ENCODE data around the gene RAMP2.
"Not testable (repeated sequence)": the region's sequence is repeated elsewhere in the genome, so short reads cannot be mapped to it uniquely, and the experiment has no call there.

The RAMP2 gene

GRCh38 chr17:42766124-42766523, 5.1 kb downstream of the RAMP2 start:
- Histone ChIP-seq H3F3A (ENCODE audit: insufficient read depth, low read length) (no peaks in the 10 kb centered on the region), H3K9me3 (ENCODE audit: low read length) (no peaks in the 10 kb centered on the region), H3K27me3 (ENCODE audit: insufficient read depth, low read length) (0 out of 2 replicates have a peak, but pooled peaks cover 5% of the 10 kb centered on the region), H3K4me3 (ENCODE audit: low read depth, low read length, poor library complexity, severe bottlenecking) (no peak overlapping the region), H3K4me1 (ENCODE audit: insufficient read depth, low read length, severe bottlenecking) (peaks cover 5% of the 10 kb centered on the region), H3K36me3 (ENCODE audit: insufficient read depth, low read length) (no peaks in the 10 kb centered on the region), H3K9ac (ENCODE audit: low read length) (no peak overlapping the region), H3K79me2 (ENCODE audit: insufficient read depth, low read length) (no peaks in the 10 kb centered on the region), H4K20me1 (ENCODE audit: insufficient read depth, low read length) (no peaks in the 10 kb centered on the region), H3K9me2 (ENCODE audit: low read depth, low read length) (no peaks in the 10 kb centered on the region), H3K4me2 (ENCODE audit: low read length) (no peak overlapping the region), H3K27ac (ENCODE audit: low read depth, low read length, poor library complexity, severe bottlenecking) (no peak overlapping the region), H2AFZ (ENCODE audit: low read length) (no peak overlapping the region)
- no peak for TF ChIP-seq EZH2 (IDR thresholded peaks at IDR 0.05; ENCODE audit: borderline replicate concordance, low read length)
- TF ChIP-seq CTCF (IDR thresholded peaks at IDR 0.05; ENCODE audit: low read length) = no peak

GRCh38 chr17:42767512-42767911, 6.5 kb downstream of the RAMP2 start:
- H3K36me3 ChIP-seq (ENCODE audit: insufficient read depth, low read length) = no peaks in the 10 kb centered on the region
- no peaks in the 10 kb centered on the region for H3K27me3 ChIP-seq (ENCODE audit: insufficient read depth, low read length)
- no peak overlapping the region for H3K4me3 ChIP-seq (ENCODE audit: low read depth, low read length, poor library complexity, severe bottlenecking)
- H2AFZ ChIP-seq (ENCODE audit: low read length) = no peak overlapping the region
- H3K27ac ChIP-seq (ENCODE audit: low read depth, low read length, poor library complexity, severe bottlenecking) = no peak overlapping the region
- no peaks in the 10 kb centered on the region for H3K9me3 ChIP-seq (ENCODE audit: low read length)
- H3K9me2 ChIP-seq (ENCODE audit: low read depth, low read length) = no peaks in the 10 kb centered on the region
- no peaks in the 10 kb centered on the region for H3K79me2 ChIP-seq (ENCODE audit: insufficient read depth, low read length)
- no peaks in the 10 kb centered on the region for H3F3A ChIP-seq (ENCODE audit: insufficient read depth, low read length)
- no peak overlapping the region for H3K4me2 ChIP-seq (ENCODE audit: low read length)
- TF ChIP-seq CTCF (IDR thresholded peaks at IDR 0.05; ENCODE audit: low read length) (no peak), EZH2 (IDR thresholded peaks at IDR 0.05; ENCODE audit: borderline replicate concordance, low read length) (no peak)
- H3K9ac ChIP-seq (ENCODE audit: low read length) = no peak overlapping the region
- H3K4me1 ChIP-seq (ENCODE audit: insufficient read depth, low read length, severe bottlenecking) = peaks cover 1% of the 10 kb centered on the region
- no peaks in the 10 kb centered on the region for H4K20me1 ChIP-seq (ENCODE audit: insufficient read depth, low read length)

DNA sequence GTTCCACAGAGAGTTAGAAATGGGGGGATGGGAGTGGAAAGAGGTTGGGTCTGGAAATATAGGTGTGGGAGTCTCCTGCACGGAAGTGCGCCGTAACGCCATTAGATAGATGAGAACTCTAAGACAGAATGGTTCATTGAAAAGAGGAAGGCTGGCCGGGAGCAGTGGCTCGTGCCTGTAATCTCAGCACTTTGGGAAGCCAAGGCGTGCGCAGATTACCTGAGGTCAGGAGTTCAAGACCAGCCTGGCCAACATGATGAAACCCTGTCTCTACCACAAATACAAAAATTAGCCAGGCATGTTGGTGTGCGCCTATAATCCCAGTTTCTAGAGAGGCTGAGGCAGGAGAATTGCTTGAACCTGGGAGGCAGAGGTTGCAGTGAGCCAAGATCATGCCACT, 7.0 kb downstream of the RAMP2 start:
- not testable (repeated sequence) for H3K27me3 ChIP-seq (ENCODE audit: insufficient read depth, low read length); H3F3A ChIP-seq (ENCODE audit: insufficient read depth, low read length); H3K4me1 ChIP-seq (ENCODE audit: insufficient read depth, low read length, severe bottlenecking); H3K79me2 ChIP-seq (ENCODE audit: insufficient read depth, low read length); H2AFZ ChIP-seq (ENCODE audit: low read length); H3K9me2 ChIP-seq (ENCODE audit: low read depth, low read length); H3K27ac ChIP-seq (ENCODE audit: low read depth, low read length, poor library complexity, severe bottlenecking); H3K4me2 ChIP-seq (ENCODE audit: low read length); H4K20me1 ChIP-seq (ENCODE audit: insufficient read depth, low read length); H3K4me3 ChIP-seq (ENCODE audit: low read depth, low read length, poor library complexity, severe bottlenecking); H3K9ac ChIP-seq (ENCODE audit: low read length); H3K36me3 ChIP-seq (ENCODE audit: insufficient read depth, low read length); H3K9me3 ChIP-seq (ENCODE audit: low read length)

GRCh38 chr17:42769964-42770363, 8.9 kb downstream of the RAMP2 start:
- H3K79me2 ChIP-seq (ENCODE audit: insufficient read depth, low read length); H3K27me3 ChIP-seq (ENCODE audit: insufficient read depth, low read length): not testable (repeated sequence)

More at GRCh38 chr17:42769964-42770363, 8.9 kb downstream of the RAMP2 start:
- not testable (repeated sequence) for H3F3A ChIP-seq (ENCODE audit: insufficient read depth, low read length); H3K9me2 ChIP-seq (ENCODE audit: low read depth, low read length); H3K27ac ChIP-seq (ENCODE audit: low read depth, low read length, poor library complexity, severe bottlenecking); H3K9me3 ChIP-seq (ENCODE audit: low read length); H4K20me1 ChIP-seq (ENCODE audit: insufficient read depth, low read length); H3K9ac ChIP-seq (ENCODE audit: low read length); H3K36me3 ChIP-seq (ENCODE audit: insufficient read depth, low read length); H3K4me2 ChIP-seq (ENCODE audit: low read length); H3K4me3 ChIP-seq (ENCODE audit: low read depth, low read length, poor library complexity, severe bottlenecking); H2AFZ ChIP-seq (ENCODE audit: low read length)
- H3K4me1 ChIP-seq (ENCODE audit: insufficient read depth, low read length, severe bottlenecking) = peaks cover 15% of the 10 kb centered on the region

Measured in OCI-LY1 (cell line).